Right ventricle myocardium superior (tissue), 1 donor: ENCODE data around the gene PLS3. TPM values are rescaled to one million over a fixed set of nuclear protein-coding genes. Genes with fewer than 3 reads are reported as not detected.
"Not testable (repeated sequence)": the region's sequence is repeated elsewhere in the genome, so short reads cannot be mapped to it uniquely, and the experiment has no call there.

Experiments used
- ATAC-seq: fragments of 200-7000 bp; cut with Tn5 transposase; one replicate; pipeline ENCODE4 v1.9.1; 2020; ENCODE audit warnings: mild to moderate bottlenecking; ENCODE audit not compliant: poor library complexity
- DNase-seq: peaks from one replicate; pipeline ENCODE4 v3.0.0-alpha.2; 2020
- intact Hi-C: fragments of 100-400 bp; cut with DNase I; formaldehyde crosslinking; loops from one replicate; pipeline ENCODE4 v1.11.2; 2022
- total RNA-seq: library from RNA; stranded (reverse); fragmentation: NEBNext Ultra II Directional; extraction: Animal tissue kit (Norgen Biotek cat#: 25700); gene quantifications from one replicate; pipeline ENCODE4 v1.2.1, GENCODE V29; 2021
- donor health status: DM: no; HTN: yes; CAD: no; lungs with severe emphysema.

The PLS3 gene
- total RNA-seq, 1 donor from 2014 or later, result 35.0 TPM

GRCh38 chrX:115642311-115642710 lies 81.3 kb downstream of the PLS3 start:
- intact Hi-C loops, result loop anchor here (5.0 kb wide), 1 partner anchor 310 kb away; no protein-coding TSS in a partner anchor
- DNase-seq (no peak), ATAC-seq (peak; percentile 34)

- peak; percentile 43 for ATAC-seq
Measured at GRCh38 chrX:115642895-115643530, 82.0 kb downstream of the PLS3 start.

GRCh38 chrX:115644397-115644796 lies 83.4 kb downstream of the PLS3 start:
- not testable (repeated sequence) for ATAC-seq, DNase-seq
- intact Hi-C loops, result loop anchor here (5.0 kb wide), 1 partner anchor 312 kb away; no protein-coding TSS in a partner anchor

More at GRCh38 chrX:115642895-115643530, 82.0 kb downstream of the PLS3 start:
- no peak for DNase-seq
- intact Hi-C loops, result loop anchor here (5.0 kb wide), 1 partner anchor 311 kb away; no protein-coding TSS in a partner anchor

DNA sequence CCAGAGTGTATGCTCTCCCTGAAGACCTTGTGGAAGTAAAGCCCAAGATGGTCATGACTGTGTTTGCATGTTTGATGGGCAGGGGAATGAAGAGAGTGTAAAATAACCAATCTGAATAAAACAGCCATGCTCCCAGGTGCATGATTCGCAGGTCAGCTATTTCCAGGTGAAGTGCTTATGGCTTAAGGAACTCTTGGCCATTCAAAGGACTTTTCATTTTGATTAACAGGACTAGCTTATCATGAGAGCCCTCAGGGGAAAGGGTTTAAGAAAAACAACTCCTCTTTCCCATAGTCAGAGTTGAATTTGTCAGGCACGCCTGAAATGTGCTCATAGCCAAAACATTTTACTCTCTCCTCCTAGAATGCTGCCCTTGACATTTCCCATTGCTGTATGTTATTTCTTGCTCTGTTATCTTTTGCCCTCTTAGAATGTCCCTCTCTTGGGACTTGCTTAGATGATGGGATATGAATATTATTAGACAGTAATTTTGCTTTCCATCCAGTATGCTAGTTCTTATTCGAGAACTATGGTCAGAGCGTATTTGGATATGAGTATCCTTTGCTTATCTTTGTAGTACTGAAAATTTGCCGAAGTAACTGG lies 88.6 kb downstream of the PLS3 start:
- no peak for DNase-seq
- ATAC-seq, result peak; percentile 63
- intact Hi-C loops, result no loop called here

GRCh38 chrX:115650449-115650848 lies 89.5 kb downstream of the PLS3 start:
- DNase-seq (no peak), ATAC-seq (no peak)
- intact Hi-C loops, result no loop called here

- intact Hi-C loops, result no loop called here
- peak; percentile 75 for ATAC-seq
- no peak for DNase-seq
Measured at GRCh38 chrX:115650916-115651315, 89.9 kb downstream of the PLS3 start.

DNA sequence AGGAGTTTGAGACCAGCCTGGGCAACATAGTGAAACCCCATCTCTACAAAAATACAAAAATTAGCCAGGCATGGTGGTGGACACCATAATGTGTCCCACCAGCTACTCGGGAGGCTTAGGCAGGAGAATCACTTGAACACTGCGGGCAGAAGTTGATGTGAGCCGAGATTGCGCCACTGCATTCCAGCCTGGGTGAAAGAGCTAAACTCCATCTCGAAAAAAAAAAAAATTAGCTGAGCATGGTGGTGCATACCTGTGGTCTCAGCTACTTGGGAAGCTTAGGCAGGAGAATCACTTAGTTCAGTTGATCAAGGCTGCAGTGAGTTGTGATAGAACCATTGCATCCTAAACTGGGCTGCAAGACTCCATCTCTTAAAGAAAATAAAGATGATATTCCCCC lies 91.2 kb downstream of the PLS3 start:
- no peak for ATAC-seq
- DNase-seq, result no peak
- intact Hi-C loops, result no loop called here

DNA sequence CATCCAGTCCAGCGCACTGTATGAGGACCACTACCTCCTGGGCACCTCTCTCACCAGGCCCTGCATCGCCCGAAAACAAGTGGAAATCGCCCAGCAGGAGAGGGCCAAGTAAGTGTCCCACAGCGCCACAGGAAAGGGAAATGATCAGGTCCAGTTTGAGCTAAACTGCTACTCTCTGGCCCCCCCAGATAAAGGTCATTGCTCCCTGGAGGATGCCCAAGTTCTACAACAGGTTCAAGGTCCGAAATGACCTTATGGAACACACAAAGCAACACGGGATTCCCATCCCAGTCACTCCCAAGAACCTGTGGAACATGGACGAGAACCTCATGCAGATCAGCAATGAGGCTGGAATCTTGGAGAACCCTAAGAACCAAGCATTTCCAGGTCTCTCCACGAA lies 104.1 kb downstream of the PLS3 start:
- intact Hi-C loops, result no loop called here
- ATAC-seq, result no peak
- no peak for DNase-seq

- DNase-seq (no peak), ATAC-seq (no peak)
- intact Hi-C loops, result no loop called here
Measured at GRCh38 chrX:115679460-115679859, 118.5 kb downstream of the PLS3 start.

GRCh38 chrX:115687595-115687994 lies 126.6 kb downstream of the PLS3 start:
- intact Hi-C loops, result no loop called here
- ATAC-seq (no peak), DNase-seq (no peak)

- intact Hi-C loops, result loop anchor here (5.0 kb wide), 1 partner anchor 363 kb away; no protein-coding TSS in a partner anchor
- DNase-seq, result no peak
- ATAC-seq, result no peak
Measured at GRCh38 chrX:115689931-115690330, 129.0 kb downstream of the PLS3 start.

DNA sequence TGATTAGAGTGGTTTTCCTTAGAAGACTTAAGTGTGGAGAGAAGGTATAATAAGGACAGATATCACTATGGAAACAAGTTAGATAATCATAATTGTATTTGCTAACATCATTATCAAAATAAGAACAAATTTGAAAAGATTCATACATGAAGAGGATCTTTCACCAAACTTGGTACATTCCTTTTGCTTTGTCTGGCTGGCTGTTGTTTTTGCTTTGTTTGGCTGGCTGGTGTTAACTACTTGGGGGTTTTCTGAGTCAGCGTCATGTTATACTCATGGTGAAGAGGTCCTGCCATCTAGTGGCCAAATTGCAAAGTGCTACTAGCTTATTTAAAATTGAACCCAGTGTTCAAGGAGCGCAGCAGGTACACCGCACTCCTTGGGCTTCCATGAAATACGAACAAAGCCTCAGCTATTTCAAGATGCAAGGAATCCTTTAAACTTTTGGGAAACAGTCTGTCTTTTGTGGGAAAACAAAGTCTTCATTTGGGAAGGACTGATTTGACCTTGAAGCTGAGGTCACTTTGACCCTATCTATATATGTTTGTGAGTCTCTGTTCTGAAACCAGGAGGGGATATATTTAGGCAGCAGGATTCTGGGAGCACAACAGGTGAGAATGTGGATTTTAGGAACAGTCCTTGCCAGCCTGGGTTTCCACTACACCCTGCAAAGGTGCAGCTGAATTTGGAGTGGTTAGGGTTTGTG lies 129.7 kb downstream of the PLS3 start:
- peak; percentile 75 for ATAC-seq
- intact Hi-C loops, result loop anchor here (5.0 kb wide), 1 partner anchor 363 kb away; no protein-coding TSS in a partner anchor
- DNase-seq, result no peak

- intact Hi-C loops, result loop anchor here (5.0 kb wide), 1 partner anchor 366 kb away; no protein-coding TSS in a partner anchor
- DNase-seq (no peak), ATAC-seq (no peak)
Measured at GRCh38 chrX:115693476-115693875, 132.5 kb downstream of the PLS3 start.

GRCh38 chrX:115694028-115694427 lies 133.1 kb downstream of the PLS3 start:
- no peak for DNase-seq
- intact Hi-C loops, result loop anchor here (5.0 kb wide), 1 partner anchor 367 kb away; no protein-coding TSS in a partner anchor
- ATAC-seq, result no peak

DNA sequence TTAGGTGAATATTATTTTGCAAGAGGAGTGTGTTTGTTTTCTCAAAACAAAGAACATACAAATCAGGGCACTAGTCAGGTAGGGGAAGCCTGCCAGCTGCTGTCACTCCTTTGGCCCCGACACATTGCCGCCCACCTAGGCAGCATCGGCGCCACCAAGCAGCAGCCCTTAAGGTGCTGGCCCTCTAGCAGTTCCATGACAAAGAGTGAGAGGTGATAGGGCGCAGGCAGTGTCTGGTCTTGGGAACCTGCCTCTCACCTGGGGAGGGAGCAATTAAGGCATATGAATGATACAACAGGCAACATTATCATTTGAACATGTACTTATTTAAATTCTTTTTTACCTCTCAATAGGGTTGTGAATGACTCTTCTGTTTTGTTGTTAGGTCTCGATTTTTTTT lies 135.1 kb downstream of the PLS3 start:
- no peak for DNase-seq
- ATAC-seq, result no peak
- intact Hi-C loops, result no loop called here

DNA sequence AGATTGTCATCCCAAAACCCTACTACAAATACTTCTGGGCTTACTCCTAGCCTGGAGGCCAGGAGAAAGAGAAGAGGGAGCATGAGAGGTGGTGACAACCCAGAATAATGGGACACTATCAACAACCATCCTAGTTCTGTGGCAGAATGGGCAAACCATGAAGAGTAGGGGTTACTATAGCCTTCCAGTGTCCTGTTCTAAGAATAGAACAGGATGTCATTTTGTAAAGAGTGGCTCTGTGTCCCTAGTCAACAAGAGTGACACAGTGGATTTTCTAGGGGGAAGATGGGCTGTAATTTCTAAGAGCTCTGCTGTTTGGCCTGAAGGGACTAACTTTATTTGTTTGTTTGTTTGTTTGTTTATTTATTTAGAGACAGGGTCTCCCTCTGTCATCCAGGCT lies 136.0 kb downstream of the PLS3 start:
- ATAC-seq (no peak), DNase-seq (no peak)
- intact Hi-C loops, result no loop called here

DNA sequence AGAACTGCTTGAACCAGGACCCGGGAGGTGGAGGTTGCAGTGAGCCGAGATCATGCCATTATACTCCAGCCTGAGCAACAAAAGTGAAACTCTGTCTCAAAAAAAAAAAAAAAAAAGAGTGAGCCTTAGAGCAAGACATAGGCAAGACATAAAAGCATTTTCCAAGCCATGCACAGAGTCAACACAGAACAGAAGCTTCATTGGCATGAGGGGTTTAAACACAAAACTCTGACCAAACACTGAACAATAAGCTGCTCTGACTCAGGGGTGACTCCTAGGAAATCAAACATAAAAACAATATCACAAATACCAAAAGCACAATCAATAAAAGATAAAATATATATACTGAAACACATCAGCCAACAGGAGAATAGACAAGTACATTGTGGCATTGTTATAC lies 136.8 kb downstream of the PLS3 start:
- DNase-seq, result no peak
- ATAC-seq, result no peak
- intact Hi-C loops, result no loop called here
